Liver (tissue), 9 donors: Measurements from ENCODE around the gene SLC5A5. TPM values are rescaled to one million over a fixed set of nuclear protein-coding genes. Genes with fewer than 3 reads are reported as not detected.

Experiments used
- DNase-seq: peaks from one replicate; pipeline ENCODE4 v3.0.0-alpha.2; 2017; ENCODE audit warnings: low spot score
- H3K27ac ChIP-seq, 2 donors: one replicate each; pipeline ENCODE4 v1.7.0; 2013; ENCODE audit warnings: inconsistent platforms in 2 of 2, low read length in 2 of 2, control low read depth in 1 of 2, low read depth in 1 of 2, mild to moderate bottlenecking in 1 of 2
- H3K27me3 ChIP-seq, 4 donors: one replicate each; pipeline versions ENCODE4 v1.6.1 to v1.7.0; 2013; ENCODE audit warnings: low read length in 3 of 4, inconsistent platforms in 1 of 4, mild to moderate bottlenecking in 1 of 4, moderate library complexity in 1 of 4; ENCODE audit not compliant: control insufficient read depth in 4 of 4, insufficient read depth in 4 of 4
- H3K36me3 ChIP-seq, 4 donors: one replicate each; pipeline versions ENCODE4 v1.6.1 to v1.7.0; 2013; ENCODE audit warnings: low read length in 3 of 4, mild to moderate bottlenecking in 3 of 4, low read depth in 1 of 4, moderate library complexity in 1 of 4; ENCODE audit not compliant: control insufficient read depth in 4 of 4, insufficient read depth in 3 of 4
- H3K4me1 ChIP-seq, 4 donors: one replicate each; pipeline versions ENCODE4 v1.6.1 to v1.7.0; 2013; ENCODE audit warnings: low read length in 3 of 4, mild to moderate bottlenecking in 3 of 4, moderate library complexity in 1 of 4; ENCODE audit not compliant: control insufficient read depth in 4 of 4, insufficient read depth in 4 of 4
- H3K4me3 ChIP-seq, 3 donors: one replicate each; pipeline versions ENCODE4 v1.6.1 to v1.7.0; 2013; ENCODE audit warnings: low read length in 3 of 3, control low read depth in 1 of 3, low read depth in 1 of 3, mild to moderate bottlenecking in 1 of 3
- H3K9ac ChIP-seq, 2 donors: one replicate each; pipeline ENCODE4 v1.7.0; 2013; ENCODE audit warnings: low read length in 2 of 2, mild to moderate bottlenecking in 2 of 2, moderate library complexity in 2 of 2, control low read depth in 1 of 2, low read depth in 1 of 2
- H3K9me3 ChIP-seq, 4 donors: one replicate each; pipeline versions ENCODE4 v1.6.1 to v1.7.0; 2013; ENCODE audit warnings: low read length in 3 of 4; ENCODE audit not compliant: control insufficient read depth in 4 of 4
- ATF3 ChIP-seq: IDR thresholded peaks from 2 replicates; pipeline ENCODE4 v1.6.1; 2016; ENCODE audit warnings: antibody characterized with exemption
- CTCF ChIP-seq: fragments of 150-350 bp; IDR thresholded peaks from 2 replicates; pipeline ENCODE4 v1.5.1; 2017; ENCODE audit warnings: improper control_type of control experiment, low read depth, low read length; ENCODE audit not compliant: missing input control
- EGR1 ChIP-seq, 2 donors: IDR thresholded peaks; 2 replicates each; pipeline ENCODE4 v1.6.1; 2016 to 2018; ENCODE audit warnings: antibody characterized with exemption in 2 of 2, low read depth in 2 of 2
- FOXA1 ChIP-seq: IDR thresholded peaks from 2 replicates; pipeline ENCODE4 v1.6.1; 2016; ENCODE audit warnings: antibody characterized with exemption
- FOXA2 ChIP-seq: IDR thresholded peaks from 2 replicates; pipeline ENCODE4 v1.6.1; 2016; ENCODE audit warnings: antibody characterized with exemption
- GABPA ChIP-seq, 2 donors: IDR thresholded peaks in 1 of 2; conservative IDR thresholded peaks in 1 of 2; 2 replicates each; pipeline ENCODE4 v1.6.1; 2016; ENCODE audit warnings: antibody characterized with exemption in 2 of 2, mild to moderate bottlenecking in 1 of 2, moderate library complexity in 1 of 2
- HNF4A ChIP-seq, 2 donors: conservative IDR thresholded peaks; 2 replicates each; pipeline ENCODE4 v1.6.1; 2016; ENCODE audit warnings: antibody characterized with exemption in 2 of 2, mild to moderate bottlenecking in 2 of 2
- HNF4G ChIP-seq: IDR thresholded peaks from 2 replicates; pipeline ENCODE4 v1.6.1; 2016; ENCODE audit warnings: antibody characterized with exemption
- JUND ChIP-seq, 2 donors: IDR thresholded peaks; 2 replicates each; pipeline ENCODE4 v1.6.1; 2016; ENCODE audit warnings: antibody characterized with exemption in 2 of 2
- NR2F2 ChIP-seq: IDR thresholded peaks from 2 replicates; pipeline ENCODE4 v1.6.1; 2016; ENCODE audit warnings: antibody characterized with exemption
- RAD21 ChIP-seq, 2 donors: IDR thresholded peaks; 2 replicates each; pipeline ENCODE4 v1.6.1; 2016; ENCODE audit warnings: antibody characterized with exemption in 2 of 2, mild to moderate bottlenecking in 2 of 2
- REST ChIP-seq: IDR thresholded peaks from 2 replicates; pipeline ENCODE4 v1.6.1; 2016; ENCODE audit warnings: antibody characterized with exemption, mild to moderate bottlenecking
- RXRA ChIP-seq, 2 donors: IDR thresholded peaks; 2 replicates each; pipeline ENCODE4 v1.6.1; 2017 to 2018; ENCODE audit warnings: antibody characterized with exemption in 2 of 2, mild to moderate bottlenecking in 1 of 2
- SP1 ChIP-seq: IDR thresholded peaks from 2 replicates; pipeline ENCODE4 v1.6.1; 2018; ENCODE audit warnings: antibody characterized with exemption, mild to moderate bottlenecking
- TAF1 ChIP-seq: conservative IDR thresholded peaks from 2 replicates; pipeline ENCODE4 v1.6.1; 2016; ENCODE audit warnings: antibody characterized with exemption, mild to moderate bottlenecking
- YY1 ChIP-seq: IDR thresholded peaks from 2 replicates; pipeline ENCODE4 v1.6.1; 2016; ENCODE audit warnings: antibody characterized with exemption, mild to moderate bottlenecking
- ZBTB33 ChIP-seq: IDR thresholded peaks from 2 replicates; pipeline ENCODE4 v1.6.1; 2016; ENCODE audit warnings: antibody characterized with exemption
- WGBS: extraction: QIAGEN DNeasy Blood & Tissue Kit; methylation state at CpG from one replicate; pipeline ENCODE4 v1.1.7; 2013; 5-methylcytosine and 5-hydroxymethylcytosine counted together
- polyA plus RNA-seq, 2 donors: library from polyadenylated mRNA; stranded (reverse) in 1 of 2; unstranded in 1 of 2; fragments of 200-250 nt in 1 of 2; fragments of >200 nt in 1 of 2; fragmentation: Nextera tagmentation in 1 of 2; extraction: Ambion mirVana in 1 of 2; gene quantifications; one replicate each; pipeline versions ENCODE4 v1.2.1 to v1.2.3, GENCODE V29; 2013 to 2015
- total RNA-seq, 2 donors: library from RNA; depleted of rRNA; stranded (reverse); fragments of >200 nt; gene quantifications; one replicate each; pipeline ENCODE4 v1.2.3, GENCODE V29; 2014
- TF ChIP-seq, protein P1 (sequence below): IDR thresholded peaks from 2 replicates; pipeline ENCODE4 v1.6.1; 2016; ENCODE audit warnings: antibody characterized with exemption
- donor health status: healthy.
- donor health status: healthy.
- donor health status: healthy.
- donor health status: healthy.
- donor health status: healthy.

The SLC5A5 gene
- total and polyA plus RNA-seq, 4 donors = 0.09 TPM; not detected in 3

DNA sequence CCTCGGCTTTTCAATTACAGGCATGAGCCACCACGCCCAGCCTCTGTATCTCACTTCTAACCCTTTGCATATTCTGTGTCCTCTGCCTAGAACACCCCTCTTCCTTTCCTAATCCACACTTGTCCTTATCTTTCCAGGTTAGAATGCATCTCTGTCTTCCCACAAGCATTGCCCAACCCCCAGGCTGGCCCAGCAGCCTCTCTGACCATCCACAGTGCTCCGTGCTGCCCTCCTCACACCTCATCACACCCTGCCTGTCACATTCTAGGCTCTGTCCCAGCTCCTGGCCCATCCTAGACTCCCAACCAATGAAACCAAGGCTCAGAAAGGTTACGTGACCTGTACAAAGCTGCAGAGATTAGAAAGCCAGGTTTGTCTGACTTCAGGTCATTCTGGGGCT is 35.2 kb upstream of the SLC5A5 start (continued):
- TF ChIP-seq REST (no peak), HNF4G (no peak)

DNA sequence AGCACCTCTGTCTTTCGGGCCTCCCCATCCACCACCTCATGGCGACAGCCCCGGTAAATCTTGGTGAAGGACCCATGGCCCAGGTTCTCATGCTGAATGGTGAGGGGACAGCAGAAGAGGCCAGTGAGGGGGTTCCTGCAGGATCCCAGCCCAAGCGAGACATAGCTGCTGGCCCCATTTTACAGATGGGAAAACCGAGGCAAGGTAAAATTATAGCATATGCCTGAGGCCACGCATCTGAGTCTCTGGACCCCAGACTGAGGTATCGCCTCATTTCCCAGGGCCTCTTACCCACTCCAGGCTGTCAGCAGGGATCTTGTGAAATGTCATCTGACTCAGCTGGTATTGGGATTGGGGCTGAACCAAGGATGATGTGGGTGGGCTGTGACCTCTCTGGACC is 33.8 kb upstream of the SLC5A5 start:
- H3K27me3 ChIP-seq = peaks cover 0 to 7% (median 0%) of the 10 kb centered on the region in 4 donors
- DNase-seq = no peak
- H3K9ac ChIP-seq = no peak overlapping the region
- WGBS = 87% methylated on average over 7 of the region's 7 CpGs
- TF ChIP-seq HNF4A (conservative IDR thresholded peaks at IDR 0.05) = no peak
- TF ChIP-seq, protein P1, sequence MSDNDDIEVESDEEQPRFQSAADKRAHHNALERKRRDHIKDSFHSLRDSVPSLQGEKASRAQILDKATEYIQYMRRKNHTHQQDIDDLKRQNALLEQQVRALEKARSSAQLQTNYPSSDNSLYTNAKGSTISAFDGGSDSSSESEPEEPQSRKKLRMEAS = no peak
- TF ChIP-seq RXRA (IDR thresholded peaks at IDR 0.05) = no peak
- no peak for TF ChIP-seq RAD21 (IDR thresholded peaks at IDR 0.05)
- TF ChIP-seq HNF4G = no peak
- TF ChIP-seq REST = no peak
- no peak for TF ChIP-seq NR2F2
- no peak for TF ChIP-seq GABPA (IDR thresholded peaks at IDR 0.05 in 1 of 2, conservative IDR thresholded peaks at IDR 0.05 in 1 of 2)
- TF ChIP-seq JUND (IDR thresholded peaks at IDR 0.05) = no peak
- no peak for TF ChIP-seq ATF3
- no peak for TF ChIP-seq SP1
- TF ChIP-seq YY1 = no peak
- TF ChIP-seq FOXA1 = no peak
- TF ChIP-seq FOXA2 = no peak
- no peak for TF ChIP-seq TAF1
- no peak for TF ChIP-seq ZBTB33
- TF ChIP-seq EGR1 (IDR thresholded peaks at IDR 0.05; ENCODE audit: low read depth in 2 of 2) = no peak
- TF ChIP-seq CTCF = no peak
- peaks cover 0 to 1% (median 0%) of the 10 kb centered on the region in 4 donors for H3K36me3 ChIP-seq
- H3K27ac ChIP-seq = no peak overlapping the region
- no peak overlapping the region for H3K4me3 ChIP-seq
- H3K9me3 ChIP-seq = peaks cover 0 to 2% (median 0%) of the 10 kb centered on the region in 4 donors
- peaks cover 0 to 5% (median 0%) of the 10 kb centered on the region in 4 donors for H3K4me1 ChIP-seq
